GM19324 (cell line): Measurements from ENCODE around the gene GPX2.

Experiments used
- ATAC-seq: cut with Tn5 transposase; IDR thresholded peaks from one replicate; pipeline ENCODE4 v1.9.1; 2021; ENCODE audit warnings: mild to moderate bottlenecking, moderate library complexity; ENCODE audit not compliant: unreplicated experiment, low FRiP score

Gene GPX2

GRCh38 chr14:64942531-64943111 lies at the start of gene GPX2:
Gene GPX2, minus strand, starts transcription at chr14:64942745. Its CDS starts 19 bp downstream, at chr14:64942726.
- no peak for ATAC-seq

- ATAC-seq, result no peak
These were observed 48.4 kb upstream of the GPX2 start for GRCh38 chr14:64990939-64991338.

- ATAC-seq, result no peak
These were observed 47.8 kb upstream of the GPX2 start for GRCh38 chr14:64990296-64990695.

- no peak for ATAC-seq
These were observed 44.9 kb upstream of the GPX2 start for GRCh38 chr14:64987438-64987767.

- ATAC-seq, result peak; percentile 95
These were observed 44.3 kb upstream of the GPX2 start, which contains the start of gene FNTB for GRCh38 chr14:64986648-64987437. Gene FNTB, plus strand, starts transcription at chr14:64986895. Its CDS starts 59 bp downstream, at chr14:64986954.

GRCh38 chr14:64983439-64984310 lies 41.1 kb upstream of the GPX2 start:
- ATAC-seq, result no peak

GRCh38 chr14:64979336-64980074 lies 37.0 kb upstream of the GPX2 start:
- ATAC-seq, result no peak

- no peak for ATAC-seq
These were observed 32.0 kb upstream of the GPX2 start for GRCh38 chr14:64974563-64974962.

- no peak for ATAC-seq
These were observed 31.3 kb upstream of the GPX2 start for GRCh38 chr14:64973826-64974225.

GRCh38 chr14:64973026-64973442 lies 30.5 kb upstream of the GPX2 start:
- ATAC-seq, result no peak

GRCh38 chr14:64971943-64972791 lies 29.6 kb upstream of the GPX2 start, which contains the start of gene RAB15:
Gene RAB15, minus strand, starts transcription at chr14:64972336. Its CDS starts 260 bp downstream, at chr14:64972076.
- ATAC-seq, result no peak

- ATAC-seq, result no peak
These were observed 29.0 kb upstream of the GPX2 start for GRCh38 chr14:64971491-64971942.

GRCh38 chr14:64970776-64971477 lies 28.4 kb upstream of the GPX2 start:
- ATAC-seq, result no peak

- ATAC-seq, result no peak
These were observed 27.5 kb upstream of the GPX2 start for GRCh38 chr14:64970041-64970440.

- ATAC-seq, result no peak
These were observed 26.1 kb upstream of the GPX2 start for GRCh38 chr14:64968651-64969050.

GRCh38 chr14:64968167-64968566 lies 25.6 kb upstream of the GPX2 start:
- ATAC-seq, result no peak

GRCh38 chr14:64966976-64967375 lies 24.4 kb upstream of the GPX2 start:
- ATAC-seq, result no peak

- no peak for ATAC-seq
These were observed 22.9 kb upstream of the GPX2 start for GRCh38 chr14:64965356-64966000.
